Right renal cortex interstitium (tissue), 3 donors: ENCODE data around the gene ALK. TPM values are rescaled to one million over a fixed set of nuclear protein-coding genes. Genes with fewer than 3 reads are reported as not detected.
"Not testable (repeated sequence)": the region's sequence is repeated elsewhere in the genome, so short reads cannot be mapped to it uniquely, and the experiment has no call there.

Experiments
- DNase-seq, 3 donors: peaks; one replicate each; pipeline ENCODE4 v3.0.0-alpha.2; 2013; ENCODE audit warnings: low read depth in 3 of 3, low spot score in 2 of 3
- polyA plus RNA-seq, 3 donors: library from polyadenylated mRNA; unstranded; fragments of 120-200 nt; gene quantifications; one replicate each; pipeline ENCODE4 v1.2.1, GENCODE V29; 2013; ENCODE audit not compliant: insufficient read length in 3 of 3

The ALK gene
- polyA plus RNA-seq, 3 donors: 0.29 to 0.31 (median 0.29) TPM

DNA sequence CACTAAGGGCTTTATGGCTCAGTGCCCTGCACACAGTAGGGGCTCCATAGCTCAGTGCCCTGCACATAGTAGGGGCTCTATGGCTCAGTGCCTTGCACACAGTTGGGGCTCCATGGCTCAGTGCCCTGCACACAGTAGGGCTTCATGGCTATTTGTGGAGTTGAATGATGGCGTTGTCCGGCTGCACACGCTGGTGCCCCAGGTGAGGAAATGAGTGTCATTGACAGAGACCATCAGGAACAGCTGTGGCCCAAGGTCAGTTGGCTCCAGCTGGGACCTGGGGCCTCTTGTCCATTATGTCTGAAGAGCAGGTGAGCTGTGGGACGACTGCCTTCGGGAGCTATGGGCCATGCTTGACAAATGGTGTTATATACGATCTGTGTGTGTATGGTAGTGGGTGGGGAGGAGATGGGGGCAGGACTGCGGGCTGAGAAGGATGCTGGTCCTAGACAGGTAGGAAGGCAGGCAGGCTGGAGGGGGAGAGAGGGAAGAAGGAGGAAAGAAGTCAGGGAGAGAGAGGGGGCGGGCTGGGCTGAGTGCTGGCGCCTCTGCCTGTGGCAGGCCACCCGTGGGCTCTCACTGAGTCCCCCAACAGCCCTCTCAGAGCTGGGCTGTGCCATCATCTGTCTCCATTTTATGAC lies 675.5 kb downstream of the ALK start:
- DNase-seq: no peak

DNA sequence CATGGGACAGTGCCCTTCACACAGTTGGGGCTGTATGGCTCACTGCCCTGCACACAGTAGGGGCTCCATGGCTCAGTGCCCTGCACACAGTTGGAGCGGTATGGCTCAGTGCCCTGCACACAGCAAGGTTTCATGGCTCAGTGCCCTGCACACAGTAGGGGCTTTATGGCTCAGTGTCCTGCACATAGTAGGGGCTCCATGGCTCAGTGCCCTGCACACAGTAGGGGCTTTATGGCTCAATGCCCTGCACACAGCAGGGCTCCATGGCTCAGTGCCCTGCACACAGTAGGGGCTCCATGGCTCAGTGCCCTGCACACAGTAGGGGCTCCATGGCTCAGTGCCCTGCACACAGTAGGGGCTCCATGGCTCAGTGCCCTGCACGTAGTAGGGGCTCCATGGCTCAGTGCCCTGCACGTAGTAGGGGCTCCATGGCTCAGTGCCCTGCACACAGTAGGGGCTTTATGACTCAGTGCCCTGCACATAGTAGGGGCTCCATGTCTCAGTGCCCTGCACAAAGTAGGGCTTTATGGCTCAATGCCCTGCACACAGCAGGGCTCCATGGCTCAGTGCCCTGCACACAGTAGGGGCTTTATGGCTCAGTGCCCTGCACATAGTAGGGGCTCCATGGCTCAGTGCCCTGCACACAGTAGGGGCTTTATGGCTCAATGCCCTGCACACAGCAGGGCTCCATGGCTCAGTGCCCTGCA lies 676.2 kb downstream of the ALK start:
- DNase-seq: not testable (repeated sequence)

DNA sequence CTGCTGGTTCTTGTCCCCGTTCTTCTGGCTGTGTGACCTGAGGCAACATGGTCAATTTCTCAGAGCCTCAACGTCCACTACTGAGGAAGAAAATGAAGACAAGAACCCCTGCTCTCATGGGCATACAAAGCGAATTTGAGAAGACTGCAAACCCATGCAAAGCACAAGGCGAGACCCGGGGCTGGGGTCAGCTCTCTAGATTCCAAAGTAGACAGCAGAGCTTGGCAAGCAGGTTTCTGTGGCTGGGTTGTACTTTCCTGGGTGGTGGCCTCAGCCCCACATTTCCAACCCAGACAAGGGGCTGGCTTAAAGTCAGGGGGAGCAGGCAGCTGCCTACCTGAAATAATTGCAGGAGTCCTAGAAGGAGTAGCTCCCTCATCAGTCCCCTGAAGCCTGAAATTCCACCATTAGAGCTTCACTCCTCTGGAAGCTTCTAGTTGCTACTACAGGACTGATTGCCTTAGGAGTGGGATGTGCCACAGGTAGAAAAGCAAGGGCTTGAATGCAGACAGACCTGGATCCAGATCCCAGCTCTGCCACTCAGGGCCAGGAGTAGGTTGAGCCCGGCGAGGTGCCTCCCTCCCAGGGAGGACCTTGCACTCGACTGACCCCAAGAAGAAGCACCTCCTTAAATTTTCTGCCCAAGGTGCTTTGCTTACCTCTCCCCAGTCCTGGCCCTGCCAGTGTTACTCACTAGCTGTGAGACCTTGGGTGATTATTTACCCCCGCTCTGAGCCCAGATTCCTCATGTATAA lies 678.6 kb downstream of the ALK start:
- DNase-seq: no peak

GRCh38 chr2:29241955-29242565 lies 679.3 kb downstream of the ALK start:
- no peak for DNase-seq

- no peak for DNase-seq
These were observed 680.0 kb downstream of the ALK start for GRCh38 chr2:29241341-29241740.

GRCh38 chr2:29240601-29241000 lies 680.8 kb downstream of the ALK start:
- no peak for DNase-seq

DNA sequence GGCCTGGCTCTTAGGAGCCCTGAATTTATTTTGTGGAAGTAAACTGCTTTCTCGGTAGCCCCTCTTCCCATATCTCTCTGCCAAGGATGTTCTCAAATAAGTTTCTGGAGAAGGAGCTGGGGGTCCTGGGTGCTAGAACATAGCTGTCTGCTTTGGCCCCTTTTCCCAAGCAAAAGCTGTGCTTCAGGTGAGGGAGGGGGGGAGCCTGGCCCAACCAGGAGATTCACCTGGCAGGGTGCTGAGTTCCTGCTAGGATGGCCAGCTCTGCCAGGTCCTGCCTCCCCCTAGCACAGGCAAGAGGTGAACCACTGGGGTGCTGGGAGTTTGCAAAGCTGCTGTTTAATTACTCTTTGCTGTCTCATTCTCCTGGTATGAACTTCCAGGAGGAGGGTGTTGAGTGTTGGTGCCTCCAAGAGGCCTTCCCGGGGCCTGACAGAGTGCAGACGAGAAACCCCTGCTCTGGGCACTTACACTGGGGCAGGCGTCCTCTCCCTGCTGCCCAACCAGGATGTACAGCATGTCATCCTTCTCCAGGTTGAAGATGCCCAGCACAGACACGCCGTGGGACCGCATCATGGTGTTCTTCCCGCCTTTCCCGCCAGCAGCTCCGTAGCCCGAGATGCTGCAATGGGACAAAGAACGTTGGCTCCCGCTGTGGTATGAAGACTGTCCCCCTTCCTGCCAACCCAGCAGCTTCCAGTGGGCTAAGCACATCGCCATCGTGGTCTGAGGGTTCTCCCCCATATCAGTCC lies 682.0 kb downstream of the ALK start:
- DNase-seq: no peak

DNA sequence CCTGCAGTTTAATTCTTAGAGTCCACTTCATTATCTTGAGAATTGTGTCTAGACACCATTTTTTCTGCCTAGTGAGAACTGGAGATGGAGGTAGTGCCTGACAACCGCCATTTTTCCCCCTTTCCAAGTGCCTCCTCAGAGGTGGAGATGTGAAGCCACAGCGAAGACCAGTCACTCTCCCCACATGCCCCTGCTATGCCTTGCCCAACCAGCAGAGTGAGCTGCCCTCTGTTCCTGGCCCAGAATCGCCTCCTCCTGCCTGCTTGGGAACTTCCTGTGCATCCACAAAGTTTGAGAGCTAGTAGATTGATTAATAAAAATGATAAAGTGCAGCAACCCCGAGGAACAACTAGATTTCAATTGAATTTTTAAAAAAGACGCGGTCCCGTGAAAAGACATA lies 682.9 kb downstream of the ALK start:
- no peak for DNase-seq

GRCh38 chr2:29236074-29236473 lies 685.3 kb downstream of the ALK start:
- DNase-seq: no peak

DNA sequence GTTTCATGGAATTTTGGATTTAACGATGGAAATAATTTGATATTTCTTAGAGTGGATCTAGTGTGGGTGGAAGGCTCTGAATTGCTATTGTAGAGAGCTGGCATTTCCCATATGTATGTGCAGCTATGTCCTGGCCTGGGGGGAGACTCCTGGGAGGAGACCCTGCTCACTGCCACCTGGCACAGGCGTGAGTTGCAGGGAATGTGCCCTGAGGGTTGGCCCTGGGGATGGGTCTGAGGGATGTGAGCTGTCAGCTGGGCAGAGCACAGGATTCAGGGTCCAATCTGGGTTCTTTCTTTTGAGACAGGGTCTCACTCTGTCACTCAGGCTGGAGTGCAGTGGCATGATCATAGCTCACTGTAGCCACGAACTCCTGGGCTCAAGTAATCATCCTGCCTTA lies 686.0 kb downstream of the ALK start:
- DNase-seq: no peak

- no peak for DNase-seq
These were observed 688.0 kb downstream of the ALK start for GRCh38 chr2:29233428-29233827.

DNA sequence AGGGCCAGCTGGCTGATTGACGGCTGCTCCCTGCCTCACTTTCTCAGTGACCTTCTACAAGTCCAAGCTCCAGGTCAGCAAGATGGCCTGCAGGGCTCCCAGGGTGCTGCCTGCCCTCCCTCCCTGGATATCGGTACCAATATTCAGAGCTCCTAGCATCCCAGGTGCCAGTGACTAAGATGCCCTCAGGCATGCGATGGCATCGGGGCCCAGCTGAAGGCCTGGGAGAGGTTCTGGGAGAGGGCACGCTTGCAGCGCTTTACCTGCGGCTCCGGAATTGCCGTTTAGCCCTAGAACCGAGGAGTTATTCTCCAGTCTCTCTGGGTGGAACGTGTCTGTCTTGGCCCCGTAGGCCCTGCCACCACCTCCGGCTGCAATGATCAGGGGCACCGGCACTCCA lies 689.3 kb downstream of the ALK start:
- no peak for DNase-seq

DNA sequence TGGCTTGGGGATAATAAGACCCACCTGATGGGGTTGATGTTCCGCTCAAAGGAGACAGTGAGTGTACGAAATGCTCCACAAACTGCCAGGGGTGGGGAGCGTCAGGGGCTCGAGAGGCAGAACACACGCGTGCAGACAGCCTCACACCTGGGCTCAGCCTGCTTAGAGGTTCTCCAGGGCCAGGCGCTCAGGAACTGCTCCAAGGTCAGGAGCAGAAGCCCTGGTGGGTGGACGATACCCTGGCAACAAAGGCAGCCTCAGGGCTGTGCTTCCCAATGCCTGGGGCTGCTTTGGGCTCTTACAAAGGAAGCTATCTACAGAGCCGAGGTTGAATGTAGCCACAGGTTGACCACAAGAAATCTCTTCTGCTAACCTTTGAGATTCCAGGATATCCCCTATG lies 691.7 kb downstream of the ALK start:
- DNase-seq: no peak

DNA sequence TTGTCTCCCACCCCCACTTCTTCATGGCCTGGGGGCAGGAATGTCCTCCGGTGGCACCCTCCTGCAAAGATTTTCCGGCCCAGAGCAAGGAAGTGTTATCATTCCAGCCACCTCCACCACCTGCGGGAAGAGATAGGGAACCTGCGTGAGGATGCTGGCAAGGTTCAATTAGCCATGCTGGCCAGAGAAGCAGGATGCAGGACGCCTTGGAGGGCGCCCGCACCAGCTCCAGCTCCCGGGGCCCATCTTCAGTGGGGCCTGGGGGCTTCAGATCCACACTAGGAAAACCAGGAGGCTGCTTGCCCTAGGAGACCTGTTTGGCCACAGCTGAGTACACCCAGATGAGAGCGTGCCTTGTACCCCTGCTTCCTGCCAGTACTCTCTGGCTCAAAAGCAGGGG lies 692.4 kb downstream of the ALK start:
- no peak for DNase-seq

DNA sequence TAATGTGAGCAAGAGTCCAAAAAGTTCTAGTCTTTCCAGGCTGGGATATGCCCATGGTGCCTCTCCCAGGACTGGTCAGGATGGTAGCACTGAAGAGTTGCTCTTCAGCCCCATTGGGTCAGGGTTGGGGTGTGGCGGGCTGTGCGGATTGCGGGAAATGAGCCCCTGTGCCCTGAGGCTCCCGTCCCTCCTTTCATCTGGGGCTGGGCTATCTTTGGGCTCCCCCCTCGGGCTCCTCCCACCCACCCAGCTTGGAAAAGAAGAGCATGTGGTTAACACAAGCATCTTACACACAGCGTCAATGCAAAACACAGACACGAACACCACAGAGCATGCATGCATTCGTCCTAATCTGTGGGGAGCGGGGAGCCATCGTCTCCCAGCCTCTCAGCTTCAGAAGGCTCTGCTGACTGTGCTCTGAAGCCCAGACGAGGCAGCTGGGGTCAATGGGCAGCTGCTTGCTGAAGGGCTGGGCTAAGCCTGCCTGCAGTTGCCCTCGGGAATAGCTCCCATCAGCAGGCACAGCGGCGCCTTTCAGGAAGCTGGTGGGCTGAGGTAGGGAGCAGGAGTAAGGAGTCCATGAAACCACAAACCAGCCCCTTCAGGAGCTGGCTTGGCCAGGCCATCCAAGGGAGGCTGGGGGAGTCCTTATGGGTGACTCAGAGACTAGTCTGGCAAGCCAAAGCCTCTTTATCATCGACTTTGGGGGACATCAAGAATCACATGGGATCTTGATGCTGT lies 693.3 kb downstream of the ALK start:
- no peak for DNase-seq

- DNase-seq: no peak
These were observed 694.6 kb downstream of the ALK start for GRCh38 chr2:29226808-29227207.

DNA sequence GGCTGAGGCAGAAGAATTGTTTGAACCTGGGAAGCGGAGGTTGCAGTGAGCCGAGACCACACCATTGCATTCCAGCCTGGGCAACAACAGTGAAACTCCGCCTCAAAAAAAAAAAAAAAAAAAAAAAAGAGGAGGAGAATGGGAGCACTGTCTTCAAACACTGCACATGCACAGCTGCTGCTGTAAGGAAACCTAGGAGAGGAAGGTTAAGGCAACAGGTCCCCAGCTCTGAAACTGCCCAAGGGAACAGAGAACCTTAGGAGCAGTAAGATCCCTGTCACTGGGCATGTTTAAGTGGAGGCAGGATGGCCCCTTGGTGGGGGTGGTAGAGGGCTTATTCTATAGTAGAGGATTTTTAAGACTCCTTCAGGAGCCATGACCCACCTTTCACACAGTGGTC lies 695.0 kb downstream of the ALK start:
- no peak for DNase-seq

GRCh38 chr2:29225814-29226213 lies 695.6 kb downstream of the ALK start:
- DNase-seq: no peak

- DNase-seq: no peak
These were observed 696.5 kb downstream of the ALK start for GRCh38 chr2:29224693-29225551.
